Smooth muscle cell (in vitro differentiated cells): ENCODE results near the gene COL1A2. TPM values are rescaled to one million over a fixed set of nuclear protein-coding genes. Genes with fewer than 3 reads are reported as not detected.

Source experiments
- DNase-seq: peaks from one replicate; lab custom pipeline; 2025; ENCODE audit not compliant: unreplicated experiment; lab: John Stamatoyannopoulos, UW
- H2AFZ ChIP-seq: fragments of 200-600 bp; sonication (generic); 2 replicates; pipeline ENCODE4 v1.6.0; 2016; ENCODE audit warnings: antibody characterized with exemption, low read depth, mild to moderate bottlenecking
- H3F3A ChIP-seq: fragments of 200-600 bp; sonication (generic); 2 replicates; pipeline ENCODE4 v1.6.0; 2017; ENCODE audit warnings: antibody characterized with exemption, low read depth
- H3K27ac ChIP-seq: fragments of 200-600 bp; sonication (generic); 2 replicates; pipeline ENCODE4 v1.5.1; 2016; ENCODE audit warnings: low read depth, mild to moderate bottlenecking
- H3K27me3 ChIP-seq: fragments of 200-600 bp; sonication (generic); 2 replicates; pipeline ENCODE4 v1.6.1; 2016; ENCODE audit warnings: low read depth, mild to moderate bottlenecking
- H3K36me3 ChIP-seq: fragments of 200-600 bp; sonication (generic); 2 replicates; pipeline ENCODE4 v1.5.1; 2016; ENCODE audit warnings: low read depth
- H3K4me1 ChIP-seq: fragments of 200-600 bp; sonication (generic); 2 replicates; pipeline ENCODE4 v1.5.1; 2016; ENCODE audit warnings: low read depth
- H3K4me2 ChIP-seq: fragments of 200-600 bp; sonication (generic); 2 replicates; pipeline ENCODE4 v1.6.0; 2016; ENCODE audit warnings: mild to moderate bottlenecking
- H3K4me3 ChIP-seq: fragments of 200-600 bp; sonication (generic); 2 replicates; pipeline ENCODE4 v1.5.1; 2016; ENCODE audit warnings: mild to moderate bottlenecking
- H3K79me2 ChIP-seq: fragments of 200-600 bp; sonication (generic); 2 replicates; pipeline ENCODE4 v1.6.0; 2016; ENCODE audit warnings: low read depth, mild to moderate bottlenecking
- H3K9ac ChIP-seq: fragments of 200-600 bp; sonication (generic); 2 replicates; pipeline ENCODE4 v1.6.0; 2016; ENCODE audit warnings: low read depth
- H3K9me3 ChIP-seq: fragments of 200-600 bp; sonication (generic); replicated peaks from 2 replicates; pipeline ENCODE4 v1.5.1; 2016; ENCODE audit warnings: low read depth
- H4K20me1 ChIP-seq: fragments of 200-600 bp; sonication (generic); 2 replicates; pipeline ENCODE4 v1.6.0; 2016; ENCODE audit warnings: low read depth
- CTCF ChIP-seq: fragments of 200-600 bp; sonication (generic); IDR thresholded peaks from 2 replicates; pipeline ENCODE4 v1.5.1; 2017; ENCODE audit warnings: borderline replicate concordance, mild to moderate bottlenecking, antibody characterized with exemption; ENCODE audit not compliant: insufficient read depth, poor library complexity, severe bottlenecking
- WGBS: methylation state at CpG from one replicate; pipeline ENCODE4 v1.1.7; 2016; ENCODE audit warnings: low lambda C conversion rate; 5-methylcytosine and 5-hydroxymethylcytosine counted together
- polyA plus RNA-seq: library from polyadenylated mRNA; unstranded; fragments of >200 nt; fragmentation: Nextera tagmentation; extraction: Ambion mirVana; gene quantifications from 2 replicates; pipeline ENCODE4 v1.2.1, GENCODE V29; 2016
- total RNA-seq: library from RNA; depleted of rRNA; stranded (reverse); fragments of >200 nt; gene quantifications from 2 replicates; pipeline ENCODE4 v1.2.3, GENCODE V29; 2014

The COL1A2 gene
- total and polyA plus RNA-seq, 2 experiments from 2014 or later: 4,221 to 10,006 TPM

- no peaks in the 10 kb centered on the region for H3K79me2 ChIP-seq
- no peaks in the 10 kb centered on the region for H3K9me3 ChIP-seq
- no peak for DNase-seq
- no peak overlapping the region for H3K4me2 ChIP-seq
- no peak for TF ChIP-seq CTCF
- H3K27ac ChIP-seq: no peak overlapping the region
- H3K9ac ChIP-seq: no peak overlapping the region
- peaks cover 3% of the 10 kb centered on the region for H3F3A ChIP-seq
- no peaks in the 10 kb centered on the region for H3K36me3 ChIP-seq
- 26% methylated on average over 2 of the region's 2 CpGs for WGBS
- no peaks in the 10 kb centered on the region for H3K27me3 ChIP-seq
- no peak overlapping the region for H2AFZ ChIP-seq
- H4K20me1 ChIP-seq: no peaks in the 10 kb centered on the region
- peaks cover 14% of the 10 kb centered on the region for H3K4me1 ChIP-seq
- H3K4me3 ChIP-seq: no peak overlapping the region
These were observed 50.1 kb downstream of the COL1A2 start for GRCh38 chr7:94444813-94445212.

GRCh38 chr7:94445696-94446194, 51.0 kb downstream of the COL1A2 start:
- Histone ChIP-seq H4K20me1 (no peaks in the 10 kb centered on the region), H3K27me3 (no peaks in the 10 kb centered on the region), H3K79me2 (no peaks in the 10 kb centered on the region), H3K27ac (no peak overlapping the region), H3F3A (no peaks in the 10 kb centered on the region), H3K9ac (no peak overlapping the region), H3K36me3 (no peaks in the 10 kb centered on the region), H3K4me2 (no peak overlapping the region), H3K4me3 (no peak overlapping the region), H3K4me1 (peaks cover 5% of the 10 kb centered on the region), H3K9me3 (no peaks in the 10 kb centered on the region), H2AFZ (no peak overlapping the region)
- no peak for DNase-seq
- 46% methylated on average over 2 of the region's 2 CpGs for WGBS
- no peak for TF ChIP-seq CTCF

- no peaks in the 10 kb centered on the region for H3K27me3 ChIP-seq
- no peaks in the 10 kb centered on the region for H3F3A ChIP-seq
- H3K4me1 ChIP-seq: peaks cover 5% of the 10 kb centered on the region
- no peaks in the 10 kb centered on the region for H4K20me1 ChIP-seq
- no peak overlapping the region for H3K27ac ChIP-seq
- no peak for TF ChIP-seq CTCF
- no peaks in the 10 kb centered on the region for H3K79me2 ChIP-seq
- 96% methylated on average over 5 of the region's 5 CpGs for WGBS
- no peak for DNase-seq
- H3K9ac ChIP-seq: no peak overlapping the region
- H3K36me3 ChIP-seq: no peaks in the 10 kb centered on the region
- H3K9me3 ChIP-seq: no peaks in the 10 kb centered on the region
- H3K4me2 ChIP-seq: no peak overlapping the region
- no peak overlapping the region for H3K4me3 ChIP-seq
- H2AFZ ChIP-seq: no peak overlapping the region
These were observed 51.6 kb downstream of the COL1A2 start for GRCh38 chr7:94446308-94446707.

- TF ChIP-seq CTCF: peak; percentile 66
- Histone ChIP-seq H3K36me3 (no peaks in the 10 kb centered on the region), H3K4me1 (peaks cover 5% of the 10 kb centered on the region), H4K20me1 (no peaks in the 10 kb centered on the region), H3K4me2 (peak overlapping the region; percentile 25), H3F3A (no peaks in the 10 kb centered on the region), H3K9me3 (no peaks in the 10 kb centered on the region), H3K27ac (no peak overlapping the region), H3K9ac (no peak overlapping the region), H3K79me2 (no peaks in the 10 kb centered on the region), H2AFZ (peak overlapping the region; percentile 87), H3K4me3 (no peak overlapping the region), H3K27me3 (no peaks in the 10 kb centered on the region)
- 51% methylated on average over 4 of the region's 4 CpGs for WGBS
- DNase-seq: no peak
These were observed 54.5 kb downstream of the COL1A2 start for GRCh38 chr7:94449151-94449725.
